HG02840 (cell line): ENCODE data around the gene TMEM87A.

ENCODE experiments used
- ATAC-seq: cut with Tn5 transposase; IDR thresholded peaks from one replicate; pipeline ENCODE4 v1.9.1; 2021; ENCODE audit warnings: mild to moderate bottlenecking, moderate library complexity, moderate number of reproducible peaks; ENCODE audit not compliant: unreplicated experiment, low FRiP score

The TMEM87A gene

DNA sequence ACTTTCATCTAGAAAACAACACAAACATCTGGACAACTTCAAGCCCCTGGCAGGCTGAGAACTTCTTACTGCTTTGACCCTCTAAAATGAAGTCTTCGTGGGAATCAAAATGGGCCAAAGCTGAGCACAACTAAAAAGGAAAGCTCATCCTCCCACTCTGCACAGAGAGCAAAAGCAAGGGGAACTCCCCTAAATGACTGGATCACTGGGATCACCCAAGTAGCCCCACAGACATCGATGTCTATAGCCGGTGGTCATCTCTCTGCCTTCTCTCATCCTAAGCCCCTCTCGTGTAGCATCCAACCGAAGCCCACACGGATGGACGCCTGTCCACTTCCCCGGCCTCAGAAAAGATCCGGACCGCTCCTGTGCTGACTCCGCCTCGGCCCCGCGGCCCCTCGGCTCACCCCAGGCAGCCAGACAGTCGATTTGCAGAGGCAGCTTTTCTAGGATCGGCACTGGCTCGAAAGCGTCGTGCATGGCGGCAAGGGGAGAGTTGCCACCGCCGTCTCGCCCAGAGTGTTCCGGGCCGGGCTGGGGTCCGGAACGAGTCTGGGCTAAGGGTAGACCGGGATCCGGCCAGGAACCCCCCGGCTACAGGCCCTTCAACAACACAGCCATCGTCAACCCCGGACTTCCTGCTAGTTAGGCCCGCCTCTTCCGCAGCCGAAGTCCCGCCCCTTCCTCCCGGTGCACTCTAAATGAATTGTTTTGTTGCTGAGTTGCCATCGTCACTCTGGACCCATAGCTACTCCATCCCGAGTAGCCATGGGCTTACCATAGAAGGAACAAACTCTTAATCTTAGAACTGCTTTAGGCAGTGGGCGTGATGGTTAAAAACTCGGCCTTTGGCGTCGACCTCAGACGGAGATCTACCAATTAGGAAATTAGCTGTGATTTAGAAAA is 65.3 kb downstream of the TMEM87A start, which contains the start of gene VPS39:
TSS of gene VPS39 (minus strand) at position 631 of the 906 bp plus-strand sequence. CDS start at position 480, 151 bp downstream.
- ATAC-seq = peak; percentile 68

DNA sequence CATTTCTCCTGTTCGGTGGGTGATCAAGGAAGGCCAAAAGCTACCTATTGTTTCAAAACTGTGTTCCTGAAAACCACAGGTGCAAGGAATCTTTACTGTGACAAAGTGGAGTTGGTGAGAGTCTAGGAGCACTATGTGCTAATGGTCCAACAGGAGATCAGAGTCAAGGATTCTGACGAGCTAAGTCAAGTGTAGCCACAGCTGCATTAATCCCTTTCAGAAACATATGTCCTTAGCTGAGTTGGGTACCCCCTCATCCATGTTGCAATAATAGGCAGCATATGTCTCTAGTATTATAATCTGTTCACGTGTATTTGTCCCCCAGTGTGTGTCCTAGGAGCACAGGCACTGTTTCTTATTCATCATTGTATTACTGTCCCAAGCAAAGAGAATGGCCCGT is 66.8 kb downstream of the TMEM87A start:
- ATAC-seq = no peak

DNA sequence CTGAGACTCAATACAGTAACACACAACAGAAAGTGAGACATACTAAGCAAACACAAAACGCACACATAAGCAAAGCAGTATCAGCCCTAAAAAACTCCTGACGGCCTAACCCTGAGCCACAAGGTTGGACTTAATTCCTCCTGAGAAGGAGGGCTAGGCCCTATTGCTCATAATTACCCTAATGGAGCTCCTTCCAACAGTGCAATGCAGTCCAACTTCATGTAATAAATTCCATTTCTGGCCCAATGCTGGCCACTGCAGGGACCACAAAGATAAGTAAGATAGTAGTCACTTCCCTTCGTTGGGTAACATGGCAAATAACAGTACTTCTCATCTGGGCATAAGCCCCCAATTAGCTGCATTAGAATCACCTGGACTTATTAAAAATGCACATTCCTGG is 69.3 kb downstream of the TMEM87A start:
- ATAC-seq = no peak

DNA sequence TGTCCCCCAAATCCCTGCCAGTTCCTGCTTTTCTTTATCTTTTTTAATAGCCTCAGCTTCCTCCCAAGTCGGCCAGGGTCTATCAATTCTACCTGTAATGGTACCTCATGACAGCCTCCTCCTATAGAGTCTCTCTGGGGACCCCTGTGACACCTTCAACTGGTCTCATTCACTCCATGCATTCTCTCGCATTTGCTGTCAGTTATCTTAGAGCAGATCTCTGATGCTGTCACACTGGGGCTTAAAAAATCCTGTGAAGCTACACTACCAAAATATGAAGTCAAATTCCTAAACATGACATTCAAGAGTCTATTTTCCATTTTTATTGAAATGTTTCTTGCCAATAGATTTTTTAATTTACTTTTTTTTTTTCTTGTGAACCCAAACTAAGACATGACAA is 70.6 kb downstream of the TMEM87A start:
- ATAC-seq = no peak

DNA sequence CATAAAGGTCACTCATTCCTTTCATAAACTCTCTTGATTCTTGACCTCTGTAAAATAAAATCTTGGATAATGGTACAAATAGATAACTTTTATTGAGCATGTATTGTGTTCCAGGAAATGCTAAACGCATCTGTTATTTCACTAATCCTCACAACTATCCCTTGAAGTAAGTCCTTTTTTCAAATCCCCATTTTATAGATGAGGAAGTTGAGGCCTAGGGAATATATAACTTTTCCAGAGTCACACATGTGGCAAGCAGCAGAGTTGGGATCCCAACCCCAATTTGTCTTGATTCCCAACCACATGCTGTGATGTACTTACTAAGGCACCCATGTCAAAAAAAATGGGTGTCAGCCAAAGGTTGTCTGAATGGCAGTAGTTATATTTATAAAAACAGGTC is 71.4 kb downstream of the TMEM87A start:
- no peak for ATAC-seq

DNA sequence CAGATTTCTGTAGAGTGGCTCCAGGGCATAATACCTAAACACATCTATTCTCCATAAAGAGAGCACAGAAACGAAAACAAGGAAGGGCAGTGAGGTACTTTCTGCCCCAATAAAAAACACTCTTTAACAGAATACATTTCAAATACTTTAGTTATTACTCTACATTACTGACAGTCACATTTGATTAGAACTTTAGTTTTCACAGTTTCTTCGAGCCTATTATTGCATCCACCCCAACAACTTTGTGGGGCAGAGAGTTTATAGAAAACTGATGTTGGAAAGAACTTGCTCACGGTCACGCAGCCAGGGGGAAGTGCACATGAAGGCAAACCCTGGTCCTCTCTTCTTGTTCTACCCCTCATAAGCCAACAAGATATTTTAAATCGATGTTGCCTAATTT is 74.1 kb downstream of the TMEM87A start:
- ATAC-seq = no peak

DNA sequence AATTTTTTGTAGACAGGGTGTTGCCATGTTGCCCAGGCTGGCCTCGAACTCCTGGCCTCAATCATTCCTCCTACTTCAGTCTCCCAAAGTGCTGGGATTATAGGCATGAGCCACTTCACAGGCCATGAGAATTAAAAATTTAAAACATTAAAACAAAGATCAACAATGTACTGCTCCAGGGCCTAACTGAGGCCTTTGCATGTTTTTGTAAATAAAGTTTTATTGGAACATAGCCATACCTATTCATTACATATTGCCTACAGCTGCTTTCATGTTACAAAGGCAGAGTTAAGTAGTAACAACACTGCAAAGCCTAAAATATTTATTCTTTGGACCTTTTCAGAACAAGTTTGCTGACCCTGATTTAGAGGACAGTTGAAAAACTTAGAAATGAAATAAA is 74.7 kb downstream of the TMEM87A start:
- ATAC-seq = no peak

DNA sequence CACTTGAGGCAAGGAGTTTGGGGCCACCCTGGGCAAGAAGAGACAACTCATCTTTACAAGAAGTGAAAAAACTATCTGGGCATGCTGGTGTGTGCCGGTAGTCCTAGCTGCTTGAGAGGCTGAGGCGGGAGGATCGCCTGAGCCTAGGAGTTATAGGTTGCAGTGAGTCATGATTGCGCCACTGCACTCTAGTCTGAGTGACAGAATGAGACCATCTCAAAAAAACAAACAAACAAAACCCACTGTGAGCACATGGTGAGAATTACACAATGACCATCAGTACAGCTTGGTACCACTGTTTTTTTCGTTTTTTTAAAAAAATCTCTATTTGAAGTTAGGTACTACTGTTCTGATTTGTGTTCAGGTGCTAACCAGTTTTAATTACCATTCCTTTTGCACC is 78.7 kb downstream of the TMEM87A start:
- ATAC-seq = no peak

DNA sequence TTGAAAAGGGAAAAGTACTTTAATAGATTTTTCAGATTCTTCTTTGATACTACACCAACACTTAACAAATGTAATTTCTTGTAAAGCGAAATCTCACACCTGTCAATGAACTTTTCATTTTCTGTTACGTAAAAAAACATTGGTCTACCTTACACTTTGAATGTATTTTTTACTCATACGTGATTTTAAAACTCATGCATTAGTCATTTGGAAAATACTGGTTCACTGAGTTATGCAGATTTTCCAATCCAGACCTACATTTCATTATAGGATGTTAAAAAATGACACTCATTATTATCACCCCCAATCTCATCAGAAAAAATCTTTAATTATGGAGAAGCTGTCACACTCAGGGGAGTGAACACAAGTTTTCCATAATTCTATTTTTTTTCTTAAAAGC is 79.8 kb downstream of the TMEM87A start:
- no peak for ATAC-seq

DNA sequence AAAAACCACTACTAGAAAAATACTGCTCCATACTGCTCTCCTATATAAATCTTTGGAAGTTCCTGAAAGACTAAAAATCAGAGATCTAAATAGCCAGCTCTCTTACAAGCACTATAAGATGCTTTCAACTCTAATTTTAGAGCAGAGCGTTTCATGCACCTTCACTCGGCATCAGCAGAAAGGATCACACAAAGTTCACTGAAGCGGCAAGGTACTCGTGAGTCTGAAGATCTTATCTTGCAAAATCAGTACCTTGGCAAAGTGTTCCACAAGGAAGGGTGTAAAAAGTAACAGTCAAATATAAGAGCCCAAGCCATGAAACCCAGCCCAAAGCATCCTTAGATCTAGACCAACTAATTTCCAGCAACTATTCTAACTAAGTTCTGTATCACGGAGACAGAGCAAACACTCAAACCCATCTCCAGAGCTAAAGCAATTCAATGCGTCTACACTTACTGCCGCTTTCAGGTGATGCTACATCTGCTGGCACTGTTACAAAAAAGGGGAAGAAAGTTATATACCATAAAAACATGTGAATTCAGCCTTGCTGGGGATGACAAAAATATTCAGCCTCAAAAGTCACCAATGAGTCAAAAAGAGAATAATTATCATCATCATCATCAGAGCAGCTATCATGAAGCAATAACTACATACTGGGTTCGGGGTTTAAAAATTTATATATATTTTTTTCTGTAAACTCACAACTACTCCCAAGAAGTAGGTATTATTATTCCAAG is 81.5 kb downstream of the TMEM87A start:
- ATAC-seq = no peak

DNA sequence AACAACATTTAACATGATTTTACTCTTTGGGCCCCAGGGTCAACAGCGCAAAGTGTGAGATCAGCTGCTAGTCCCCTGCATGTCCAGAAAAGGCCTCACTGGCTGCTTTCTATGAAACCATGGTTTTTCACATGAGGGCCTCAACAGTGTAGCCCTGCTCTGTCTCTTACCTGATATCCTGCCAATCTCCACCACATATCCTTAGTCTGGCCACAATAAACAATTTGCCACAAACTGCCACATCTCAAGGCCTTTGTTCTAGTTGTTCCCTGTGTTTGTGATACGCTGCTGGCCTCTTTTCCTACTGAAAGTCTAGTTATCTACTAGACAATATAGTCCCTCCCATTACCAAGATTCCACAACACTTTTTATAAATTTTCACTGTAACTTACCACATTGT is 82.9 kb downstream of the TMEM87A start:
- no peak for ATAC-seq

DNA sequence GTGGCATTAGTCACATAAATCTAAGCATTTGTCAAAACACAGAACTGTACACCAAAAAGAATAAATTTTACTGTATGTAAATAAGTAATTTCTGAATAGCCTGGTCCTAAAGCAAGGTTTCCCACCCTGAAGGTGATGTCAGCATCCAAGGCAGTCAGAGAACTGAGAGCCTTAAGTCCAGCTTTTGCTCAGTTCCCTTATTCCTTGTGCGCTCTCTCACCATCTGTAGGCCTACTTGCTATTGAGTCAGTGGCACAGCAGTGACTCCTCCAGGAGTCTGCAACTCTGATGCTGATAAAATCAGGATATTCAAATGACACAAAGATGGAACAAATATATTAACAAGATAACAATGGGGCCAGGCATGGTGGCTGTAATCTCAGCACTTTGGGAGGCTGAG is 87.4 kb downstream of the TMEM87A start:
- ATAC-seq = no peak

DNA sequence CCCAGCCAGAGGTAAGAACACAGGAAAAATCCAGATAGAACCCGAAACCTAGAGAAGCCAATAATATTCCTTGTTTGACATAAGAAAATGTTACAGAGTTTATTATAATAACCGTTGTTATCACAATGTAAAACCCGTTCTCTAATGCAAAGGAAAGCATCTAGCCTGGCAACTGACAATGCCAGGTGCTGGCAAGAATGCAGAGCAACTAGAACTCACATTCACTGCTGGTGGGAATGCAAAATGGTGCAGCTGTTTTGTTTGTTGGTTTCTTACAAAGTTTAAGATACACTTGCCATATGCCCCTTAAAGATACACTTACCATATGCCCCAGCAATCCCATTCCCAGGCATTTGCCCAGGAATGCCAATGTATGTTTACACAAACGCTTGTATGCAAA is 88.5 kb downstream of the TMEM87A start:
- ATAC-seq = no peak

DNA sequence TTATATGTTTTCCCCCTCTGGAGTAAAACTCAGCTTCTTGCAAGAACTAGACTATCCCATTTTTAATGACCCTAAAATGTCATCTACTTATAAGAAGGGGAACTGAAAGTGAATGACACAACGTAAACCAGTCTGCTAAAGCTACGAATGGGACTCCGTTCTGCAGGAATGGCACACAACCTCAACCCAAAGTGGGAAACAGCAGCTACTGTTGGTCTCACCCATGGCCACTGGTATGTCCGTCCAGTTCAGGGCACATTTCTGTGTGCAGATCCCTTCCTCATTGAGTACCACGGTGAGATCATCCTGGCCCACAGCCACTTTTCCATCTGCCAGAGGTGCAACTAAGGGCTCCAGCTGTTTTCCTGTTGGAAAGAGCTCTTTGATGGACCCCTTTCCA is 88.9 kb downstream of the TMEM87A start:
- no peak for ATAC-seq

DNA sequence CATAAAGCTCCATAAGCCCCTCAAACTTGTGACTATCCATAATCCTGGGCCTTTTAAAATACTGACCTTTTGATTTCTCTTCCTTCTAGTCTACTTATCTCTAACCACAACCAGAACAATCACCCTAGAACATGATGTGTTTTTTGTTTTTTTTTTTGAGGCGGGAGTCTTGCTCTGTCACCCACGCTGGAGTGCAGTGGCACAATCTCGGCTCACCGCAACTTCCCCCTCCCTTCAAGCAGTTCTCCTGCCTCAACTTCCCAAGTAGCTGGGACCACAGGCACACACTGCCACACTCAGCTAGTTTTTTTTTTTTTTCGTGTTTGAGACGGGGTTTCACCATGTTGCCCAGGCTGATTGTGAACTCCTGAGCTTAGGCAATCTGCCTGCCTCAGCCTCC is 90.3 kb downstream of the TMEM87A start:
- no peak for ATAC-seq

DNA sequence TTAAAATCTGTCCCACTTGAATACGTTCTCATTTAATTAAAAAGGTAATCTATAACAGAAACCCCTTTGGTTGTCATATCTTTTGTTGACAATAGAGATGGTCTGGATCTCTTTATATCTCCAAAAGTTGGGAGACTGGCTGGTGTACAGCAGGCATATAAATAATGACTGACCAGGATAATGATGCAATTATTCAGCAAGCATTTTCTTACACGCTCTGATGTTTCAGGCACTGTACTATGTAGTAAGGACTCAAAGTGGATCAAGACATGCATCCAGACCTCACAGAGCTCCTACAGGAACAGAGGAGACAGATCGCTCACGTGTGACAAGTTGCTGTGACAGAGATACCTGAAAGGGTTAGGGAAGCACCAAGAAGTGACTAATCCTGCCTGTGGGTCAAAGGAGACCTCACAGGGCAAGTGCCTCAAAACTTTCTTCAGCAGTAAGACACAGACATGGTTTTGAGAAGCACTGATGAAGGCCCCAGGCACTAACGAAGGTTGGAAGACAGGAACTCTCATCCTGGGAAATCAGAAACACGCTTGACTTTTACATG is 90.8 kb downstream of the TMEM87A start:
- no peak for ATAC-seq

DNA sequence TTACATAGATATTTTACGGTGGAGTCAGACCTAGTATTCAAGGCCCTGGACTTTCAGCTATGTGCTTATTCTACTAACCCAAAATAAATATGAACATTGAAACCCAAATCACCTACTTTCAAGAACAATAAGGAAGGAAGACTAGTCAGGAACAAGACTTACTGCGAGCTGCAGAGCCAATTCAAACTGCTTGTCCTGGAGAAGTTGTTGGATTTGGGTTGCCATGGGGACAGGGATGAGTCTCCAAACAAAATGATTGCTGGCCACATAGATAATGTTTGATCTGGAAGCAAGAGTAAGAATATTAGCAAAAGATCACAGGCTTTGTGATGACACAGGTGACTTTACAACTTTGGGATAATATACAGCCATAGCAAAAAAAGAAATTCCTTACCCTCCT is 95.2 kb downstream of the TMEM87A start:
- ATAC-seq = no peak

DNA sequence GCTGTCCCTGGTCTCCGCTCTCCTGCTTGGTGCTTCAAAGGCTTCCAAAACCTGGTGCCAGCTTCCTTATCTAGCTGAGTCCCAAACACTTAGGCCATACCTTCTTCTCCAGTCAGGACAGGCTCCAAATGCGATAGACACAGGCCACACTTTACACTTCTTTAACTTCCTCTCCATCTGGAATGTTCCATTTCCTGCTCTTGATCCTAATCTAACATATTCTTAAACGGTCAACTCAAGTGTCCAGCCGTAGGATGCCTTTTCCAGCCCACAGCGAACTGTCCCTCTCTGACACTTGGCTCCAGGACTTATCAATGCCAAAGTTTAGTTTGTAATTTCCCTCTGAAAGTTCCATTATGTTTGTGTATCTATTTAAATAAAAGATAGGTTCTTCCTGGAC is 97.6 kb downstream of the TMEM87A start:
- no peak for ATAC-seq

DNA sequence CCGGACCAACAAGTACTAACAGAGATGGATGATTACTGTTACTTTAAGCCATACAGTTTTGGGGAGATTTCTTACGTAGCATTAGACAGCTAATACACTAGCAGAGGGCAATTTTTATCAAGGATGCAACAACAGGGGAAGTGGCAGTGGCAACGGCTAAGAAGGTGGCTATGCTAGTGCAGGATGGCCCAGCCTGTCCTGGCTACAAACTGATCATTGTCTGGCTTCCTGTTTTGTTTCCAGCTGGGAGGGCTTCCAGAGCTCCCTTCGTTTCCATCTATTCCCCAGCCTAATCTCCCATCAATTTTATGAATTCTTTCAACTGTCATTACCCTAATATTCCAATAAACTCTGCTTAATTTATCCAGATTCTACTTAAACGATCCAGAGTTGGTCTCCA is 100.8 kb downstream of the TMEM87A start:
- ATAC-seq = no peak

DNA sequence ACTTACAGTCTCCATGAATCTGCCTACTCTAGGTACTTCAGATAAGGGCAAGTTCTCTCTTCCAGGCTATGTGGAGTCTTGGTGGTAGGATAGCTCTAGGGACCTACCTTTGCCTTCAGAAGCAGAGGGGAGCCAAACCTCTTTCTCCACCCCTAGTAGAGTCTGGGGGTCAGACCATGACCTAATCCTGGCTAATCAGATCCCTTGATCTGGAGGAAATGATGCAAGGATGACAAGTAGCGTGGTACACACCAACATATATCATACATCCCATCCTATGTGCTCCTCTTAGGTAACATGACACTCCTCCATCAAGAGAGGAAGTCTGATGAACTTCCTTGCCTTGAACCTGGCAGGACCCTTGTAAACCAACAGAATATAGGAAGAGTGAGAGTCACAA is 101.4 kb downstream of the TMEM87A start:
- ATAC-seq = no peak

DNA sequence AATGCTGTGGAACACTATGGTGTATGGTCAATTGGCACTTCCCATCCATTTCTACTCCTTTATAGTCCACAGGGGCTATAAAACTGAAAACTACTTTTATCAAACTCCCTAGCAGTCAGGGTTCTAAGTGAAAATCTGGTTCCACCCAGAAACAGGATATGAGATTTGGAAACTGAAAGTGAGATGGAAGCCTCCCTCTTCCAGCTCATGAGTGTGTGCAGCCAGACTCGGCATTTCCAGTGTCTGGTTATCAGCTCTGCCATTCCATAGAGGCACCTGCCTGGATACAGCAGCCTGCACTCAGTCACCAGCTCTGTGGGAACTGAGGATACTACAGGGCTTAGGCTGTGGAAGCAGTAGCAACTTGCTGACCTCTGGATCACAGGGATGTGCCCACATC is 102.1 kb downstream of the TMEM87A start:
- no peak for ATAC-seq
